SK-N-MC (cell line): ENCODE measurements around the gene LTN1.

Source experiments
- DNase-seq: peaks from one replicate; pipeline ENCODE4 v3.0.0-alpha.2; 2011; ENCODE audit warnings: low read depth, low spot score
- H3K27ac ChIP-seq: fragments of 200-600 bp; sonication (generic); 2 replicates; pipeline ENCODE4 v1.5.1; 2016; ENCODE audit warnings: mixed run types
- H3K36me3 ChIP-seq: fragments of 200-600 bp; sonication (generic); 2 replicates; pipeline ENCODE4 v1.6.1; 2017; ENCODE audit warnings: antibody characterized with exemption, low read length, mixed read lengths; ENCODE audit not compliant: insufficient read depth
- H3K4me3 ChIP-seq: fragments of 200-600 bp; sonication (generic); 2 replicates; pipeline ENCODE4 v1.5.1; 2016
- H3K9ac ChIP-seq: fragments of 200-600 bp; sonication (generic); 2 replicates; pipeline ENCODE4 v1.8.0; 2017; ENCODE audit warnings: mixed run types, mixed read lengths; ENCODE audit not compliant: insufficient read length
- H3K9me3 ChIP-seq: fragments of 200-600 bp; sonication (generic); 2 replicates; pipeline ENCODE4 v1.6.1; 2017; ENCODE audit warnings: low read depth, mild to moderate bottlenecking, antibody characterized with exemption, low read length, moderate library complexity, mixed read lengths
- EZH2 ChIP-seq: fragments of 200-600 bp; sonication (generic); IDR thresholded peaks from one replicate; pipeline ENCODE4 v1.6.1; 2017; ENCODE audit warnings: antibody characterized with exemption
- FOXP2 ChIP-seq: optimal IDR thresholded peaks from 2 replicates; pipeline ENCODE3; 2011; ENCODE audit warnings: mild to moderate bottlenecking, moderate library complexity; ENCODE audit not compliant: insufficient read depth; ENCODE audit errors: extremely low read length, control extremely low read depth
- POLR2AphosphoS5 ChIP-seq: IDR thresholded peaks from 2 replicates; pipeline ENCODE4 v1.6.1; 2012; ENCODE audit warnings: mild to moderate bottlenecking, low read depth, low read length, borderline replicate concordance

Gene LTN1

DNA sequence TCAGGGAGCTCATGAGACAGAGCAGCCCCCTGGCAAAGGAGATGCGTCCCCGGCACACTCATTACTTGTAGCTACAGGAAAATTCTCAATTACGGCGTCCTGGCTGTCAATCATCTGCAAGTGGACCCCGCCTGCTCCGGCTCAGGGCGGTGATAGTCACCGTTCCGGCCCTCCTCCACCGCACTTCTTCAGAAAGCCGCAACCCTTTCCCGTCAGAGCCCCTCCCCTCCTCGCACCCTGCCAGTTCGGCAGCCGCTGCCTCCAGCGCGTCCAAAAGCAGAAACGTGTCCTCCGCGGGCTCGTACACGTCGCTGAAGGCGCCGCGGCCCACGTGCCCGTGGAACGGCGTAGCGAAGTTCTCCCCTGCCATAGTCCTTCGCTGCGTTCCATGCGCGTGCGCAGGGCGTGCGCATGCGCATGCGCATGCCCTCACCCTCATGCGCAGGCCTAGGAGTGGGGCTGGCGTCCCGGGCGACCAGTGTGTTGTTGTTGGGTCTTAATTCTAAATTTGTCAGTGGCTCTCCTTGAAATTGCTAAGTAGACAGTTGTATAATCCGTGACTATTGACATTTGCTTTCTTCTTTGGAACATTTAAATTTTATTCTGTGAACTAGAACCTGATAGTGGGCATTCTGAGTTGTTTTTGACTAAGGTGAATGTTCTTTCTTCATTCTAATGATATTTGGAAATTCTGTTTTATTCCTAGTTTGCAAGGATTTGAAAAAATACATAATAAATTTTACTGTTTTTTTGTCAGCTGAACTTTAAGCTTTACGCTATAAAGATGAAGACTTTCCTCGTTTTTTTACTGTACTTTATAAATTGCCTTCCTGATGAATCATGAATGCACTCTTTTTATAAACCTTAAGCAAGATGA is 107.5 kb downstream of the LTN1 start:
- Histone ChIP-seq H3K9ac (peak overlapping the region; percentile 89), H3K27ac (peak overlapping the region; percentile 85), H3K9me3 (no peaks in the 10 kb centered on the region), H3K4me3 (peak overlapping the region; percentile 92), H3K36me3 (peaks cover 22% of the 10 kb centered on the region)
- DNase-seq = peak; percentile 59
- TF ChIP-seq POLR2AphosphoS5 (peak; percentile 95), FOXP2 (no peak), EZH2 (no peak)

DNA sequence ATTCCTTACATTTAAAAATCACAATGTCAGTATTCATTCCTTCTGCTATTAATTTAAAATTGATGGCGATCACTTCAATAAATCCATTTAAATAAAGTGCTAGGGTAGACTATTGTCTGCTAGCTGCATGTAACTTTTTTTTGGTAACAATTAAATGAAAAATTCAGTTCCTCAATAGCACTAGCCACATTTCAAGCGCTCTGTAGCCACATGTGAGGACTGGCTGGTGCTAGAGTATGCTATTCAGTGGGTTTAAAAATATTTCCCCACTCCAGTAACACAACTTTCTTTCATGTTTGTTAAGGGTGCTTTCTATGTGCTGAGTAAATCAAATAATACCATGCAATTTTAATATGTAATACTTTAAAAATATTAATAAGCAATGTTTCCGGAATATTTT is 108.2 kb downstream of the LTN1 start:
- H3K9me3 ChIP-seq = no peaks in the 10 kb centered on the region
- DNase-seq = no peak
- peak overlapping the region; percentile 85 for H3K27ac ChIP-seq
- H3K4me3 ChIP-seq = peak overlapping the region; percentile 92
- H3K9ac ChIP-seq = peak overlapping the region; percentile 89
- no peak for TF ChIP-seq FOXP2
- no peak for TF ChIP-seq POLR2AphosphoS5
- TF ChIP-seq EZH2 = no peak
- peaks cover 28% of the 10 kb centered on the region for H3K36me3 ChIP-seq

DNA sequence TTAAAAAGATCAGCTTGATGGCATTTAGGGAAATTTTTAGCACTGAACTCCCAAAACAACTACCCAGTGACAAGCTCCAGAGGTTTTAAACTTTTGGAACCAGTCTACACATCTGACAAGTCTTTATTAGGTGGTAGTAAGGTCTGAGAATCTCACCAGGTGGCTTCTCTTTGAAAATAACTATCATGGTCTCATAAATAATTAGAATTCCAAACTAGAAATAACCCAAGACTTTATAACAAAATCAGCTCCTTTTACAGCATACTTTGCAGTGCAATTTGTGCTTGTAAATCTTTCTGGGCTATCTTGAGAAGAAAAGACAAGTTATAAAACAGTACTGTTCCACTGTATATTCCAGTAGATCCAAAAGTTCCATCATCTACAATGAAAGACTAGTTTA is 108.7 kb downstream of the LTN1 start:
- Histone ChIP-seq H3K9me3 (no peaks in the 10 kb centered on the region), H3K9ac (peak overlapping the region; percentile 89), H3K4me3 (peak overlapping the region; percentile 92), H3K36me3 (peaks cover 28% of the 10 kb centered on the region), H3K27ac (peak overlapping the region; percentile 85)
- DNase-seq = no peak
- no peak for TF ChIP-seq POLR2AphosphoS5
- no peak for TF ChIP-seq FOXP2
- TF ChIP-seq EZH2 = no peak

DNA sequence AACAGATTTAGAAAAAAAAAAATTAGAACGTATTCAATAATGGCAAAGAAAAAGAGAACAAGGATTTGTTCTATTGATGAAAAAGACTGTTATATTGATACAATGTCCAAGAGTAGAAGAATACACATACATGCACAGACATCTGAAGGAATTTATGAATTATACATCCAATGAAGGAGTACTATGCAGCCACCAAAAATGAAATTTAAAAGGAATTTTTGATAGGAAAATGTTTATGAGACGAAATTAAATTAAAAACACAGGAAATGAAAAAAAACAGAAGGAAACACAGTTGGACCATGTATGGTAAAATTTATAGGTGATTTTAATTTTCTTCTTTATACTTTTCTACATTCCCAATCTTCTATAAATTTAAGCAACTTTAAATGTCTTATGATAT is 110.3 kb downstream of the LTN1 start:
- DNase-seq = no peak

More for the DNA sequence above, 110.3 kb downstream of the LTN1 start:
- TF ChIP-seq FOXP2 = no peak
- no peak for TF ChIP-seq EZH2
- TF ChIP-seq POLR2AphosphoS5 = no peak
- no peak overlapping the region for H3K4me3 ChIP-seq
- no peak overlapping the region for H3K27ac ChIP-seq
- no peaks in the 10 kb centered on the region for H3K9me3 ChIP-seq
- no peak overlapping the region for H3K9ac ChIP-seq
- H3K36me3 ChIP-seq = peaks cover 32% of the 10 kb centered on the region
